Brain microvascular endothelial cell (primary cell): ENCODE results near the gene BRIP1.

Source experiments
- DNase-seq: peaks from one replicate; pipeline ENCODE4 v3.0.0-alpha.2; 2020
- H3K27ac ChIP-seq: fragments of 250-450 bp; sonication (Bioruptor Pico); 2 replicates; pipeline ENCODE4 v1.5.1; 2020; ENCODE audit warnings: mild to moderate bottlenecking, moderate library complexity
- H3K27me3 ChIP-seq: fragments of 250-450 bp; sonication (Bioruptor Pico); replicated peaks from 2 replicates; pipeline ENCODE4 v1.5.1; 2020; ENCODE audit warnings: mild to moderate bottlenecking
- H3K36me3 ChIP-seq: fragments of 250-450 bp; sonication (Bioruptor Pico); replicated peaks from 2 replicates; pipeline ENCODE4 v1.5.1; 2020; ENCODE audit warnings: mild to moderate bottlenecking
- H3K4me3 ChIP-seq: 2 replicates; pipeline ENCODE4 v1.5.1; 2011; ENCODE audit warnings: low read depth, mild to moderate bottlenecking, control low read depth, low read length, moderate library complexity
- CTCF ChIP-seq: IDR thresholded peaks from 2 replicates; pipeline ENCODE4 v1.5.1; 2011; ENCODE audit warnings: low read depth, mild to moderate bottlenecking, moderate library complexity, low read length, control low read depth, inconsistent platforms; ENCODE audit errors: missing control alignments
- in situ Hi-C: cut with HindIII; loops from 2 replicates; pipeline ENCODE4 v1.10.0; 2017; ENCODE audit warnings: low sequenced_read_pairs, low pct_ligation_motif_present

BRIP1 gene

GRCh38 chr17:61744252-61744651 is 119.1 kb downstream of the BRIP1 start:
- in situ Hi-C loops, result no loop called here
- no peak for DNase-seq
- TF ChIP-seq CTCF, result no peak
- H3K36me3 ChIP-seq, result no peaks in the 10 kb centered on the region
- no peak overlapping the region for H3K4me3 ChIP-seq
- H3K27ac ChIP-seq, result no peak overlapping the region
- no peaks in the 10 kb centered on the region for H3K27me3 ChIP-seq

- H3K27me3 ChIP-seq, result no peaks in the 10 kb centered on the region
- H3K27ac ChIP-seq, result no peak overlapping the region
- H3K36me3 ChIP-seq, result no peaks in the 10 kb centered on the region
- in situ Hi-C loops, result no loop called here
- no peak overlapping the region for H3K4me3 ChIP-seq
- TF ChIP-seq CTCF, result no peak
- DNase-seq, result no peak
These were observed 119.6 kb downstream of the BRIP1 start for GRCh38 chr17:61743766-61744165.

- H3K27ac ChIP-seq, result no peak overlapping the region
- no peak overlapping the region for H3K4me3 ChIP-seq
- no peak for TF ChIP-seq CTCF
- in situ Hi-C loops, result no loop called here
- no peaks in the 10 kb centered on the region for H3K27me3 ChIP-seq
- no peaks in the 10 kb centered on the region for H3K36me3 ChIP-seq
- DNase-seq, result no peak
These were observed 124.3 kb downstream of the BRIP1 start for GRCh38 chr17:61739002-61739401.

GRCh38 chr17:61738249-61738648 is 125.1 kb downstream of the BRIP1 start:
- Histone ChIP-seq H3K27ac (no peak overlapping the region), H3K4me3 (no peak overlapping the region), H3K27me3 (no peaks in the 10 kb centered on the region), H3K36me3 (no peaks in the 10 kb centered on the region)
- no peak for DNase-seq
- TF ChIP-seq CTCF, result no peak
- in situ Hi-C loops, result no loop called here

GRCh38 chr17:61737820-61738219 is 125.5 kb downstream of the BRIP1 start:
- DNase-seq, result no peak
- H3K36me3 ChIP-seq, result no peaks in the 10 kb centered on the region
- no peak overlapping the region for H3K4me3 ChIP-seq
- no peak overlapping the region for H3K27ac ChIP-seq
- no peaks in the 10 kb centered on the region for H3K27me3 ChIP-seq
- in situ Hi-C loops, result no loop called here
- no peak for TF ChIP-seq CTCF

GRCh38 chr17:61736438-61736837 is 126.9 kb downstream of the BRIP1 start:
- in situ Hi-C loops, result no loop called here
- Histone ChIP-seq H3K4me3 (no peak overlapping the region), H3K36me3 (no peaks in the 10 kb centered on the region), H3K27me3 (no peaks in the 10 kb centered on the region), H3K27ac (no peak overlapping the region)
- no peak for TF ChIP-seq CTCF
- DNase-seq, result no peak
